IgD-negative memory B cell (primary cell): ENCODE data around the gene GALNT12. TPM values are rescaled to one million over a fixed set of nuclear protein-coding genes. Genes with fewer than 3 reads are reported as not detected.
A peak's percentile ranks its signal among the peaks of the same experiment; 100 is the strongest.

ENCODE experiments used
- H3K27ac Mint-ChIP-seq, 3 donors: one replicate each; pipeline ENCODE4 v1.8.0; 2020 to 2022; ENCODE audit warnings: mild to moderate bottlenecking in 3 of 3, mixed read lengths in 3 of 3, moderate library complexity in 1 of 3
- H3K27me3 Mint-ChIP-seq: one replicate; pipeline ENCODE4 v1.8.0; 2021; ENCODE audit warnings: mixed read lengths
- H3K36me3 Mint-ChIP-seq: one replicate; pipeline ENCODE4 v1.8.0; 2020; ENCODE audit warnings: mild to moderate bottlenecking, mixed read lengths
- H3K4me1 Mint-ChIP-seq, 3 donors: one replicate each; pipeline ENCODE4 v1.8.0; 2020 to 2022; ENCODE audit warnings: mixed read lengths in 3 of 3, mild to moderate bottlenecking in 1 of 3
- H3K4me3 Mint-ChIP-seq, 4 donors: one replicate each; pipeline ENCODE4 v1.8.0; 2020 to 2022; ENCODE audit warnings: mild to moderate bottlenecking in 4 of 4, mixed read lengths in 4 of 4, moderate library complexity in 3 of 4
- H3K9me3 Mint-ChIP-seq, 3 donors: one replicate each; pipeline ENCODE4 v1.8.0; 2020 to 2021; ENCODE audit warnings: mixed read lengths in 3 of 3, mild to moderate bottlenecking in 1 of 3
- polyA plus RNA-seq: library from polyadenylated mRNA; unstranded; fragments of 300-500 nt; fragmentation: Illumina TruSeq; gene quantifications from one replicate; pipeline ENCODE4 v1.2.3, GENCODE V29; 2021

The GALNT12 gene
- polyA plus RNA-seq, 1 donor from 2014 or later, result 0.90 TPM

DNA sequence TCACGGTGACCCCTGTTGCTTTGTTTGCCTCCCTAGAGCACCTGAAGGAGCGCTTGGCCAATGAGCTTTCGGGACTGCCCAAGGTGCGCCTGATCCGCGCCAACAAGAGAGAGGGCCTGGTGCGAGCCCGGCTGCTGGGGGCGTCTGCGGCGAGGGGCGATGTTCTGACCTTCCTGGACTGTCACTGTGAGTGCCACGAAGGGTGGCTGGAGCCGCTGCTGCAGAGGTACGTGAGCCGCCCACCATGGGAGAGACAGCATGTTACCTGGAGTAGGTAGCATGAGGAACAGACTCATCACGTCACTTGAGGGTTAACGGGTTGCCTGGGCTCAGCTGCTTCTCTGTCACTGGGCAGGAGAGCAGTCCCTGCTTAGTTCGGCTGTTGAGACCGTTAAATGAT lies 19.2 kb downstream of the GALNT12 start:
- Mint-ChIP-seq H3K4me3 (no peak overlapping the region), H3K27ac (no peak overlapping the region), H3K4me1 (peaks cover 0 to 2% (median 0%) of the 10 kb centered on the region in 3 donors), H3K36me3 (peaks cover 5% of the 10 kb centered on the region), H3K27me3 (no peaks in the 10 kb centered on the region), H3K9me3 (no peaks in the 10 kb centered on the region)

DNA sequence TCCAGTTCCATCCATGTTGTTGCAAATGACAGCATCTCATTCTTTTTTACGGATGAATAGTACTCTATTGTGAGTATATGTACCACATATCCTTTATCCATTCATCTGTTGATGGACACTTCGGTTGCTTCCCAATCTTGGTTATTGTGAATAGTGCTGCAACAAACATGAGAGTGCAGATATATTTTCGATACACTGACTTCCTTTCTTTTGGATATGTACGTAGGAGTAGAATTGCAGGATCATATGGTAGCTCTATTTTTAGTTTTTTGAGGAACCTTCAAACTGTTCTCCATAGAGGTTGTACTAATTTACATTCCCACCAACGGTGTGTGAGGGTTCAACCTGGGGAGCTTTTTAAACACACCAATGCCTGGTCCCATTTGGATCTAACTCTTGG lies 22.3 kb downstream of the GALNT12 start:
- H3K4me3 Mint-ChIP-seq, result no peak overlapping the region
- H3K9me3 Mint-ChIP-seq, result no peaks in the 10 kb centered on the region
- peaks cover 10% of the 10 kb centered on the region for H3K36me3 Mint-ChIP-seq

DNA sequence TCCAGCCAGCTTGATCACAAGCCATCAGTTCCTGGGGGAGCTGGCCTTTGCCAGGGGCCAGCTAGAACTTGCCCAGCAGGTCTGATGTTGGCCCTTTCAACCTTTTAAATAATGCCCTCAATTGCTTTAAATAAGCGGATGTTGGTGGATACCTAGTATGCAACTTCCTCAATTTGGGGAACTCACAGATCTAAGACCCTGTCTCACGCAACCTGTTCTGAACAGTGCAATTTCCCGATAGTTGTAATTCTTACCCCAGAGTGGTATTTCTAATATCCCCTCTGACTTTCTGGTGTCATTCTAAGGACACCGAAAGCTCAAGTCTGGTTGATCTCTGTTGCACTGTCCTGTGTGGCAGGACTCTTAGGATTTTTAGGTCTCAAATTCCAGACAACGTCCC lies 23.1 kb downstream of the GALNT12 start:
- Mint-ChIP-seq H3K36me3 (peaks cover 12% of the 10 kb centered on the region), H3K27me3 (no peaks in the 10 kb centered on the region), H3K27ac (no peak overlapping the region), H3K4me1 (peaks cover 0 to 2% (median 0%) of the 10 kb centered on the region in 3 donors), H3K9me3 (no peaks in the 10 kb centered on the region), H3K4me3 (no peak overlapping the region)

More for the DNA sequence above, 22.3 kb downstream of the GALNT12 start:
- H3K27ac Mint-ChIP-seq, result peak overlapping the region in 1 of 3 donors; percentile 53
- H3K4me1 Mint-ChIP-seq, result peaks cover 0 to 2% (median 0%) of the 10 kb centered on the region in 3 donors
- H3K27me3 Mint-ChIP-seq, result no peaks in the 10 kb centered on the region

DNA sequence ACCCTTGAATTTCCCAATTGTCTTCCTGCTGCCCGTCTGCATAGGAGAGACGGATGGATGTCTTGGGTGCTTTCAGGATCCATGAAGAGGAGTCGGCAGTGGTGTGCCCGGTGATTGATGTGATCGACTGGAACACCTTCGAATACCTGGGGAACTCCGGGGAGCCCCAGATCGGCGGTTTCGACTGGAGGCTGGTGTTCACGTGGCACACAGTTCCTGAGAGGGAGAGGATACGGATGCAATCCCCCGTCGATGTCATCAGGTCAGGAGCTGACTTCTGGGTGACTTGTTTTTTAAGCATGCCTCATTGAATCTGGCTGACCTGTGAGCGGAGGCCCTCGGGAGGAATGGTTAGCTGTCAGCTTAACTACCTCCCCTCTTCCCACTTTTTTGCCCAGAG lies 24.2 kb downstream of the GALNT12 start:
- Mint-ChIP-seq H3K4me3 (no peak overlapping the region), H3K36me3 (peaks cover 16% of the 10 kb centered on the region), H3K4me1 (peaks cover 0 to 2% (median 0%) of the 10 kb centered on the region in 3 donors), H3K27me3 (no peaks in the 10 kb centered on the region), H3K27ac (no peak overlapping the region), H3K9me3 (no peaks in the 10 kb centered on the region)

DNA sequence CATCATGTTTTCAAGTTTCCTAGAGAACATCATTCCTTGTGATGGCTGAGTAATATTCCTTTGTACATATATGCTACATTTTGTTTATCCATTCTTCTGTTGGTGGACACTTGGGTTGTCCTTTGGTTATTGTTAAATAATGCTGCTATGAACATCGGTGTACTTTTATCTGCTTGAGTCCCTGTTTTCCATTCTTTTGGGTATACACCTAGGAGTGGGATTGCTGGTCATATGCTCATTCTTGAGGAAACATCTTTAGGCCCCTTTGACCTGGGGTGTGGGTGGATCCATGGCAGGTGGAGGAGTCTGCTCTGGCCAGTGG lies 25.3 kb downstream of the GALNT12 start:
- Mint-ChIP-seq H3K4me1 (peaks cover 0 to 2% (median 0%) of the 10 kb centered on the region in 3 donors), H3K9me3 (no peaks in the 10 kb centered on the region), H3K4me3 (no peak overlapping the region), H3K36me3 (peaks cover 14% of the 10 kb centered on the region), H3K27me3 (no peaks in the 10 kb centered on the region), H3K27ac (no peak overlapping the region)

DNA sequence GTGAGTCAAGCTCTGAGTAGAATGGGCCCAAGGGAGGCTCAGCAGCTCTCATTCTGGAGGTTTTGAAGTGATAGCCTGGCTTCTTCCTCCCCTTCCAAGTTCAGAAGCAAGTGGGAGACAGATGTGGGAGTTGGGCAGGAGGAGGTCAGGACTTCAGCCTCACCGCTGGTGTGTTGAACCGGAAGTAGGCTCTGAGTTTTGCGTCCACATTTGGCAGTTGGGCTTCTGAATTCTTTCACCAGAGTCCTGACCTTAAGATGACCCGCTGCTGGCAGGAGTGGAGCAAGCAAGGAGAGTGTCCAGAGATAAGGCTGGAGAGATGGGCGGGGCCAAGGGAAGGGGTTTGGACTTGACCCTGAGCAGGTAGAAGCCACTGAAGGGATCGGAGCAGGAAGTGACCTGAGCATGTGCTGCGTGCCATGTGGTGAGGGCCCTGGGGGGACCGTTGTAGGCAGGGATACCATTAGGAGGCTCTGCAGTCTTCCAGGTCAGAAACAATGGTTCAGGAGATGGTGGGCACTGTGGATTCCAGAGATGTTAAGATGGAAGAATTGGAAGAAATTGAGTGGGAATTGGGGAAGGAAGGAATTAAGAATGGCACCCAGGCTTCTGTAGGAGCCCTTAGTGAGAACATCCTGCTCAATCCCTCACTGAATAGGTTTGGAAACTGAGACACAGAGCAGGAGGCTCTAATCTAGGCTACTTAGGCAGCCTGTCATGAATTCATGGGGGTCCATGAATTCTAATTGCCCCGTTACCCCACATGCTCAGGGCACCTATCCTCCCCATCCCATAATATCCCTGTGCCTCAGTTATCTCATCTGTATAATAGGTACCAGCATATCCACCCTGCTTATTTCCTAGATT lies 25.9 kb downstream of the GALNT12 start:
- Mint-ChIP-seq H3K4me1 (peaks cover 0 to 2% (median 0%) of the 10 kb centered on the region in 3 donors), H3K27me3 (no peaks in the 10 kb centered on the region), H3K9me3 (no peaks in the 10 kb centered on the region), H3K27ac (no peak overlapping the region), H3K36me3 (peaks cover 14% of the 10 kb centered on the region), H3K4me3 (no peak overlapping the region)

DNA sequence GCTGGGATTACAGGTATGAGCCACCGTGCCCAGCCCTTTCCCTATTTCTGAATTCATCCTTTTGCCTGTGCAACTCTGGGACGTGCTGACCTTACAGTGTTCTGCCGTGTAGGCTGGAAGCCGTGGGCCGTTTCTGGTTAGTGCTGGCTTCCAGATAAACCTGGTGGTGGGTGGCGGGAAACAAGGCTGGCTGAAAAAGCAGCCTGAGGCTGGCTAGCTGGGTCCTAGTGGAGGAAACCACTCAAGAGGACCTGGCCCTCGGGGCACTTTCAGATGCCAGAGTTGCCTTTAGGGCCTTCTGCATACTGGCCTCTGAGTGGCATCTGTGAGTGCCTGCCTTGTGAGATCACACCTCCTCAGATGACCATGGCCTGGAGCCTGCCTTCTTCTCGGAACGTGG lies 26.9 kb downstream of the GALNT12 start:
- Mint-ChIP-seq H3K9me3 (no peaks in the 10 kb centered on the region), H3K4me3 (no peak overlapping the region), H3K27ac (no peak overlapping the region), H3K36me3 (peaks cover 16% of the 10 kb centered on the region), H3K27me3 (no peaks in the 10 kb centered on the region), H3K4me1 (peaks cover 0 to 2% (median 0%) of the 10 kb centered on the region in 3 donors)

DNA sequence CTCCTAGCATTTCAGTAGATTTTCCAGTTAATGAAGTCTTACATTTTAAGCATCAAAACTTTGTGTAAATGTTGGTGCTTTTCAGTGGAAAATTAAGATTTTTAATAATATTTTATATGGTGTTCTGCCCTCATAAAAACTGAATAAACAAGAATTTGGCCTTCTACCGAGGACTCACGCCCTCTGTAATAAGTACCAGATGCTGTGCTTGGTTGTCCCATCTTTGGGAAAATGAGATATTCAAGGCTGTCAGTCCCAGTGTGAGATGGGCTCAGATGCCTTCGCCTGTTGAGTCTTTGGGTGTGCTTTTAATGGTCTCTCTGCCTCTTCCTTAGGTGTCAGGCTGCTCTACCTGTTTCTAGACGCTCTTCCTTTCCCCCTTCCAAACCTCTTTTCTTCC lies 28.7 kb downstream of the GALNT12 start:
- H3K27ac Mint-ChIP-seq, result no peak overlapping the region
- H3K4me3 Mint-ChIP-seq, result no peak overlapping the region
- peaks cover 0 to 2% (median 0%) of the 10 kb centered on the region in 3 donors for H3K4me1 Mint-ChIP-seq
- no peaks in the 10 kb centered on the region for H3K9me3 Mint-ChIP-seq
- no peaks in the 10 kb centered on the region for H3K27me3 Mint-ChIP-seq
- H3K36me3 Mint-ChIP-seq, result peaks cover 20% of the 10 kb centered on the region

DNA sequence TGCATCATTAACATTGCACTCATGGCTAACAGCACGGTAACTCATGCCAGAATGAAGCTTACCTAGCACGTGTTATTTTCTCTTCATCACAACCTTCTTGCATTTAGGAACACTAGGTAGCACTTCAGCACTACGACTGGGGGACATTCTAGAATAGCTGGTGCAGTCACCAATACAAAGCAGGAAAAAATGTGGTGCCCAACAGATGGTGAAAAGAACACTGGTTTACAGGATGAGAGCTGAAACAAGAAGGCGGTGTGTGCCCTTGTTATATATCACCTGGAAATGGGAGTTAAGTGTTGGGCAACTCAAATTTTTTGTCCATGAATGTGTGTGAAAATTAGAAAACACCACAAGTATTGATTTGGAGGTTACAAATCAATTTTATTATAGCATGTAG lies 30.0 kb downstream of the GALNT12 start:
- Mint-ChIP-seq H3K9me3 (no peaks in the 10 kb centered on the region), H3K4me3 (no peak overlapping the region), H3K4me1 (peaks cover 0 to under 1% (median 0%) of the 10 kb centered on the region in 3 donors), H3K27ac (no peak overlapping the region), H3K27me3 (no peaks in the 10 kb centered on the region), H3K36me3 (peaks cover 21% of the 10 kb centered on the region)

DNA sequence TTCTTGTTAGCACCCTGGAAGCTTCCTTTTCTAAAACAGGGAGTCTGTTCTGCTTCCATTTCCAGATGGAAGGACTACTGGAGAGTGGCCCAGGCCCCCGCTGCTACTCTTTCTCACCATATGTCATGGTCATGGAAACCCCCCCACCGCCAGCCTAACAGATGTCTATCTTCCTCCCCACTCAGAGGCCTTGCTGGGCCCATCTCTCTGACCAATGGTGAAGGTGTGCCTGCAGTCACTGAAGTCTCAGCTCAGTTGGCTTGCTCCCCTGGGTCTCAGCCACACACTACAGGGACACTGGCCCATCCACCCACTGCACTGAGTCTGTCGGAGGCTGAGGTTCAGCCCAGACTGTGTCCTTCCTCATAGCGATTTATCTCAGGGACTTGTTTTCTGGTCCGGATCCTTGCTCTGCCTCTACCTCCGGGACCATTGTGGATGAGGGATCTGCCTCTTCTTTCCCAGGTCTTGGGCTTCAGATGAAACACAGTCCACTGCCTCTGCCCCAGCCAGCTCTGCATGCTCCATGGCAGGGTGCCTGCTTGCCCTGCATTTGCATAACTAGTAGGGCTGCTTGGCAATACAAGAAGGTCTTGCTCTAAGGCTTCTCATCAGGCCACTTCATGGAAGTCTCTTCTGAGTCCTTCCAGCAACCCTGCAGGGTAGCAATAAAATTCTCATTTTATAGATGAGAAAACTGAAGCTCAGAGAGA lies 30.8 kb downstream of the GALNT12 start:
- Mint-ChIP-seq H3K9me3 (no peaks in the 10 kb centered on the region), H3K36me3 (peaks cover 17% of the 10 kb centered on the region), H3K4me1 (no peaks in the 10 kb centered on the region), H3K27ac (no peak overlapping the region), H3K4me3 (no peak overlapping the region), H3K27me3 (no peaks in the 10 kb centered on the region)

DNA sequence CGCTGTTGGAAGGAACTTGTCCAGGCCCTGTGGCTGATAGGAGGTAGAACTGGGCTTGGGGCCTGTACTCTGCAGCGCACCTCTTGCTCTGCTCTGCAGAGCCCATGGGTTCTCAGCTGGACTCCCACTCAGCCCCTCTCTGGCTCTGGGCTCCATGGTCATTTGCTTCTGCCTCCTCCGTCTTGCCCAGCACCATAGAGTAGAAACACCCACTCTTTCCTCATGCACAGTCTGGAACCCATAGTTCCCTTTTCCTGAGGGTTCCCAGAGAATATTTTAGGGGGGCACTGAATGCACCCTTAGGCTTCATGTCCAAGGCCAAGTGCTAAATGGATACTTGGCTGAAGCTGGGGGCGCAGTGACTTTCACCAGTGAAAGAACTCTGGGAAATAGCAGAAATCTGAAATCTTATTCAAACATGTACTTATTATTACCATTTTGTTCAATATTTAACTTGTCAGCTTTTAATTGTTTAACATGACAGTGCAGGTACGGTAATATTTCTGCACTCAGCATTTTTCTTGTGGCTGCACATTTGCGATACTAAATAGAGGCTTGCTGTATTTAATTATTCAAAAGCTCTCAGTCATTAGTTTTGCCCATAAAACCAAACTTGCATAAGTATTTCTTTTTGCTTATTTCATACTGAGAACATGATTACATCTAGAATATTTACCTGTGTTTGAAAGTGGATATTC lies 31.5 kb downstream of the GALNT12 start:
- H3K4me1 Mint-ChIP-seq, result no peaks in the 10 kb centered on the region
- H3K27ac Mint-ChIP-seq, result no peak overlapping the region
- no peaks in the 10 kb centered on the region for H3K9me3 Mint-ChIP-seq
- H3K27me3 Mint-ChIP-seq, result no peaks in the 10 kb centered on the region
- H3K36me3 Mint-ChIP-seq, result peaks cover 19% of the 10 kb centered on the region
- no peak overlapping the region for H3K4me3 Mint-ChIP-seq

DNA sequence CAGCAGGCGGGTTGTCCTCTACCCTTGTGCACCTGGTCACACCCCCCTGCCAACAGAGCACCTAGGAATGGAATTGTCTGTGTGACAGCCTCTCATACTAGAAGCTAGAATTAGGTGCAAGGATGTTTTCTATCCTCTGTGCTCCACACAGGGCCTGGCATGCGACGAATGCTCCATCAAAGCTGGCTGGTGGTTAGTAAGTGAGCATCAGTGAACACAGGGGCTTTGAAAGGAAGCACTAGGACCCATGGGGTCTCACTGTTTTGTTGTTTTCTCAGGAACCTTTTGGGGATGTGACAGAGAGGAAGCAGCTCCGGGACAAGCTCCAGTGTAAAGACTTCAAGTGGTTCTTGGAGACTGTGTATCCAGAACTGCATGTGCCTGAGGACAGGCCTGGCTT lies 32.3 kb downstream of the GALNT12 start:
- Mint-ChIP-seq H3K9me3 (no peaks in the 10 kb centered on the region), H3K27ac (no peak overlapping the region), H3K4me3 (no peak overlapping the region), H3K36me3 (peaks cover 21% of the 10 kb centered on the region), H3K27me3 (no peaks in the 10 kb centered on the region), H3K4me1 (no peaks in the 10 kb centered on the region)

DNA sequence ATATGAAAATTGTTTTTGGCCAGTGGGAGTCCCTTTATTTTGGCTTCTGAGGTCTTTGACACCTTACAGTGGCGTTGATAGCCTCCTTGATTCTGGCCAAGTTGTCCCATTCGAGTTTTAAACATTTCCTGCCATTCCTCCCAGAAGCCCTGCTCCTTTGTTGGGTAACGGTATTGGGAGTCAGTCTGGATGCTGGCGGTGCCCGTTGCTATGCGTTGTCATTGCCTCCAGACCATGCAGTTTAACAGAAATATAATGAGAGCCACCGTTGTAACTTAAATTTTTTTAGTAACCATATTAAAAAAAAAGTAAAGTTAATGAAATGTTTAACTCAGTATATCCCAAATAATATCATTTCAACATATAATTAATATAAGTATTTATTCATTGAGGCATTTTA lies 35.0 kb downstream of the GALNT12 start:
- no peak overlapping the region for H3K4me3 Mint-ChIP-seq
- no peaks in the 10 kb centered on the region for H3K9me3 Mint-ChIP-seq
- no peaks in the 10 kb centered on the region for H3K27me3 Mint-ChIP-seq
- H3K27ac Mint-ChIP-seq, result no peak overlapping the region
- peaks cover 16% of the 10 kb centered on the region for H3K36me3 Mint-ChIP-seq
- H3K4me1 Mint-ChIP-seq, result no peaks in the 10 kb centered on the region

DNA sequence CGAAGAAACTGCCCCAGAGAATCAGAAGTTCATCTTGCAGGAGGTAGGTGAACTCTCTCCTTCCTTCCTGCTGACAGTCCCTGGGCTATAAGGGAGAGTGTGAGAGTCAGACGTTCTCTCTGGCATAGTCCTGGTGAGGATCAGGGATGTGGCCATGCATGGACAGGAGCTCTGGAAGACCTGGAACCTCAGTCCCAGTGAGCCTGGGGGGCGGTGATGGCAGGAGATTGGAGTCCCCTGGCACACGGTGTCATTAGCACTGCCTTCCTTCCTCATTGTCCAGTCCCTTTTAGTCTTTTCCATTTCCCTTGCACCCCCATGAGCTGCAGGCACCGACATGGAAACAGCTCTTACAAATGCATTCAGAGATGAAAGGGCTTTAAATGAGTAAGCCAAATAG lies 38.6 kb downstream of the GALNT12 start:
- H3K9me3 Mint-ChIP-seq, result no peaks in the 10 kb centered on the region
- no peak overlapping the region for H3K27ac Mint-ChIP-seq
- no peak overlapping the region for H3K4me3 Mint-ChIP-seq
- peaks cover 9% of the 10 kb centered on the region for H3K36me3 Mint-ChIP-seq
- H3K27me3 Mint-ChIP-seq, result no peaks in the 10 kb centered on the region
- H3K4me1 Mint-ChIP-seq, result peaks cover 0 to 2% (median 0%) of the 10 kb centered on the region in 3 donors

DNA sequence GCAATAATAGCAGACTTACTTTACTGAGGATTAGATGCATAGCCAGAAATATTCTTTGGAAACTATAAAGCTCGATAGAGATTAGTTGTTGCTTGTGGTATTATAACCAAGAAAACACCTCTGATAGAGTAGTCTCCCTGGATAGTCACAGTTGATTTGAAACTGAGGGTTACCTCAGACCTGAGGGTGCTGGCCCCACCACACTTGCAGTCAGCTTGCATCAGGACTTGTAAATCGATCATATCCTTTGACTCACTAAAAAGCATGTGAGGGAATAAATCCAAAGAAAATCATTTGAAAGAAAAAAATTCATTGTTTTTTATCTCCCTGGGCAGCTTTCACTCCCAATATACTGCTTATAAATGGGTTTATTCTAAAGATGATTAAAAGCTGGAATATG lies 39.4 kb downstream of the GALNT12 start:
- H3K27ac Mint-ChIP-seq, result no peak overlapping the region
- H3K4me3 Mint-ChIP-seq, result no peak overlapping the region
- no peaks in the 10 kb centered on the region for H3K9me3 Mint-ChIP-seq
- H3K36me3 Mint-ChIP-seq, result peaks cover 6% of the 10 kb centered on the region
- H3K4me1 Mint-ChIP-seq, result peaks cover 0 to 2% (median 0%) of the 10 kb centered on the region in 3 donors
- H3K27me3 Mint-ChIP-seq, result no peaks in the 10 kb centered on the region
